HFFc6 (cell line): Measurements from ENCODE around the gene SAXO1. TPM values are rescaled to one million over a fixed set of nuclear protein-coding genes. Genes with fewer than 3 reads are reported as not detected.

Experiments
- DNase-seq: peaks from one replicate; pipeline ENCODE4 v3.0.0-alpha.2; 2018
- H3K27ac Mint-ChIP-seq: 2 replicates; pipeline ENCODE4 v1.8.0; 2020; ENCODE audit warnings: mild to moderate bottlenecking, mixed read lengths
- H3K27me3 Mint-ChIP-seq: 2 replicates; pipeline ENCODE4 v1.8.0; 2021; ENCODE audit warnings: mild to moderate bottlenecking, moderate library complexity, mixed read lengths; ENCODE audit not compliant: insufficient read depth
- H3K36me3 Mint-ChIP-seq: 2 replicates; pipeline ENCODE4 v1.8.0; 2021; ENCODE audit warnings: low read depth, mixed read lengths
- H3K4me1 Mint-ChIP-seq: 2 replicates; pipeline ENCODE4 v1.8.0; 2020; ENCODE audit warnings: low read depth, mixed read lengths
- H3K4me3 Mint-ChIP-seq: 2 replicates; pipeline ENCODE4 v1.8.0; 2020; ENCODE audit warnings: mild to moderate bottlenecking, moderate library complexity, mixed read lengths
- H3K9me3 Mint-ChIP-seq: 2 replicates; pipeline ENCODE4 v1.8.0; 2020; ENCODE audit warnings: mild to moderate bottlenecking, mixed read lengths
- total RNA-seq, 6 experiments: library from RNA; stranded (reverse); fragmentation: NEBNext Ultra II Directional; extraction: Animal tissue kit (Norgen Biotek cat#: 25700); gene quantifications; 2 replicates in 1 of 6; 3 replicates in 5 of 6; pipeline ENCODE4 v1.2.3, GENCODE V29; 2021
- TF ChIP-seq, protein P1 (sequence below): fragments of 200-600 bp; sonication (generic); IDR thresholded peaks from 2 replicates; pipeline ENCODE4 v1.5.0; 2021; ENCODE audit warnings: antibody characterized with exemption, mild to moderate bottlenecking

Gene SAXO1
- total RNA-seq, 6 experiments from 2014 or later = not detected

DNA sequence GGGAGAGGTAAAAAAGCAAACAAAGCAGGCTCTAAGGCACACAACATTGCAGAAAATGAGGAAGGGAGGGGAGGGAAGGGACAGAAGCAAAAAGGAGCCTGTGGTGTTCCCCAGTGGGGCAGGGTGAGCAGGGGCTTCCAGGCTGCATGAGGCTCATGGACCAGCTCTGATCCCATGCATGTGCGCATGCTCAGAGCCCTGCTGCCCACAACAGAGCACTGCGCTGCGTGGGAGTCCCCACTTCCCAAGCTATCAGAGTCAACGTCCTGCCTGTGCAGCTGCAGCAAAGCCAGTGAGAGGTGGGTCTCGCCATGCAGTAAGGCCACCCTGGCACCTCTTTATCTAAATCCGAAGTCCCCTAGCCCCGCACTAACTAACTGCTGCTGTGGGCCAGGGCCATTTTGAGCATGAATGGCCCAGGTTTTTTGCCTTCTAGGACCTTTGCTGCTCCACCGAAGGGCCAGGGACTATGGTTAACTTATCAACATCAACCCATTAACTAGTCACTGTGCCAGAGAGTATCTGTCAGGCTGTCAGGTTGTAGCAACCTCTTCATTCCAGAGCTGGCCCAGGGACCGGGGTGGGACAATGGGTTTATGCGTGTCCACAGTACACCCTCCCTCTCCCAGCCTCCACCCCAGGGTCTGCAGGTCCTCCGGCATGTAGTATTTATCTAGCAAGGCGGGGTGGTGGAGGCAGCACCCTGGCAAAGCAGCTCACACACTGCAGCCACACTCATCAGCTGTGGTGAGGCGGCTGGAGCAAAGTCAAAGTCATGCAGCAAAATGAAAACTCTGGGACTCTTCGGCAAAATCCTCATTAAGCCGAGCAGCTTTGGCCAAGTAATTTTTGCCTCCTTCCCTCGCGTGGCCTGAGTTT, 123.6 kb downstream of the SAXO1 start:
- no peak overlapping the region; the same call in 1 of the 2 replicates for H3K27ac Mint-ChIP-seq
- TF ChIP-seq, protein P1, sequence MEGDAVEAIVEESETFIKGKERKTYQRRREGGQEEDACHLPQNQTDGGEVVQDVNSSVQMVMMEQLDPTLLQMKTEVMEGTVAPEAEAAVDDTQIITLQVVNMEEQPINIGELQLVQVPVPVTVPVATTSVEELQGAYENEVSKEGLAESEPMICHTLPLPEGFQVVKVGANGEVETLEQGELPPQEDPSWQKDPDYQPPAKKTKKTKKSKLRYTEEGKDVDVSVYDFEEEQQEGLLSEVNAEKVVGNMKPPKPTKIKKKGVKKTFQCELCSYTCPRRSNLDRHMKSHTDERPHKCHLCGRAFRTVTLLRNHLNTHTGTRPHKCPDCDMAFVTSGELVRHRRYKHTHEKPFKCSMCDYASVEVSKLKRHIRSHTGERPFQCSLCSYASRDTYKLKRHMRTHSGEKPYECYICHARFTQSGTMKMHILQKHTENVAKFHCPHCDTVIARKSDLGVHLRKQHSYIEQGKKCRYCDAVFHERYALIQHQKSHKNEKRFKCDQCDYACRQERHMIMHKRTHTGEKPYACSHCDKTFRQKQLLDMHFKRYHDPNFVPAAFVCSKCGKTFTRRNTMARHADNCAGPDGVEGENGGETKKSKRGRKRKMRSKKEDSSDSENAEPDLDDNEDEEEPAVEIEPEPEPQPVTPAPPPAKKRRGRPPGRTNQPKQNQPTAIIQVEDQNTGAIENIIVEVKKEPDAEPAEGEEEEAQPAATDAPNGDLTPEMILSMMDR = no peak
- peaks cover 8% of the 10 kb centered on the region for H3K27me3 Mint-ChIP-seq
- H3K4me1 Mint-ChIP-seq = peaks cover 60% of the 10 kb centered on the region
- DNase-seq = no peak
- H3K9me3 Mint-ChIP-seq = no peaks in the 10 kb centered on the region
- peaks cover 46% of the 10 kb centered on the region for H3K36me3 Mint-ChIP-seq
- H3K4me3 Mint-ChIP-seq = no peak overlapping the region; the same call in 1 of the 2 replicates

DNA sequence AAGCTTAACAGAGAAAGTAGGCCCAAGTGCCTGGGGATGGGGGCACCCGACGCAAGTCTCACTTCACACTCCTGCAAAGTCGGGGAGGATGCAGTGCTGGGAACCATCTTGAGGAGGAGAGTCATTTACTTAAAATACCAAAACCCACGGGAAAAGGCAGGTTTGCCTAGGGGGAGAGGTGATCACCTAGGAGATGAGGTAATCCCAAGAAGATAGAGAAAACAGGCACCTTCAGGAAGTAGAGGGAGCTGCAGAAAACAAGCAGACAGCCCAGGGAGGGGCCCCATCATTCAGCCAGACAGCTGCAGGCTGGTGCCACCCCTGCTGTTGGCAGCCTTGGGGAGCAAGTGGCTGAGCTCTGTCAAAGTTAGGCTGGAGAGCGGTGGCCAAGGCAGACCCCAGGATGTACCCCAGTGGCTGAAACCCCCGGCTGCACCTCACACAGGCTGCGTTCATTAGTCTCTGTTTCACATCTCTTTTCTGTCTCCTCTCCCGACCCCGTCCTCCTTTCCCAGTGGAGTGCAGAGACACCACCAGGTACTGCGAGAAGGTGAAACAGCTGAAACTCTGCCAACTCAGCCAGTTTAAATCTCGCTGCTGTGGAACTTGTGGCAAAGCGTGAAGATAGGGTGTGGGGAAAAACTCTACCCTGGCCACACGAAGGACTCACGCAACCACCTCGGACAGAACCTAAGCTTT, 124.9 kb downstream of the SAXO1 start:
- Mint-ChIP-seq H3K27ac (no peak overlapping the region; the same call in 1 of the 2 replicates), H3K36me3 (peaks cover 54% of the 10 kb centered on the region), H3K4me3 (no peak overlapping the region), H3K9me3 (no peaks in the 10 kb centered on the region), H3K4me1 (peaks cover 60% of the 10 kb centered on the region), H3K27me3 (peaks cover 8% of the 10 kb centered on the region)
- no peak for DNase-seq
- TF ChIP-seq, protein P1 = no peak

DNA sequence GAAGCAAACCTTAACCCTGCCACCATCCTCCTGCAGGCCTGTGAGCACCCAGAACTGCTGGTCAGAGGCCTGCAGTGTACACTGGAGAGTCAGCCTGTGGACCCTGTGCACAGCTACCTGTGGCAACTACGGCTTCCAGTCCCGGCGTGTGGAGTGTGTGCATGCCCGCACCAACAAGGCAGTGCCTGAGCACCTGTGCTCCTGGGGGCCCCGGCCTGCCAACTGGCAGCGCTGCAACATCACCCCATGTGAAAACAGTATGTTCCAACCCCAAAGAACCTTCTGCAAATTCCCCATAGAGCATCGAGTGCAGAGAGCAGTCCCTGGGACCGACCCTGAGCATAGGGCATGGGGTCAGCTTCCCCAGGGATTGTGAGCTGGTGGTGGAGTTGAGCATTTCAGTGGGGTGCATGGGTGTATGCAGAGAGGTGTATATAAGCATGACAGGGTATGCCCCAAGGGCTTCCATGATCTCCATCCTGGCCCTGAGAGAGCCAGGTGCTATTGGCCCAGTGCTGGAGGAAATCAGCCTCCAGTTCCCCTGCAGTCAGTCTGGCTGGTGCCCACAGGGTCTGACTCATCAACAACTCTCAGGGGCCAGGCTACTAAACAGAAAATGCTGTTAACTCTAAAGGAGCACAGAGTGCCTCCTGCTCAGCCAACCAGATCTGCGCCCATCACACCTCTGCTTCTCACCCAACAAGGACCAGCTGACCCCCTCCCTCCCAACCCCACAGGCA, 126.2 kb downstream of the SAXO1 start:
- Mint-ChIP-seq H3K27ac (no peak overlapping the region), H3K4me1 (peaks cover 60% of the 10 kb centered on the region), H3K9me3 (peaks cover 4% of the 10 kb centered on the region; the same call in 1 of the 2 replicates), H3K36me3 (peaks cover 59% of the 10 kb centered on the region), H3K4me3 (no peak overlapping the region), H3K27me3 (peaks cover 8% of the 10 kb centered on the region)
- TF ChIP-seq, protein P1 = no peak
- peak; percentile 35 for DNase-seq

DNA sequence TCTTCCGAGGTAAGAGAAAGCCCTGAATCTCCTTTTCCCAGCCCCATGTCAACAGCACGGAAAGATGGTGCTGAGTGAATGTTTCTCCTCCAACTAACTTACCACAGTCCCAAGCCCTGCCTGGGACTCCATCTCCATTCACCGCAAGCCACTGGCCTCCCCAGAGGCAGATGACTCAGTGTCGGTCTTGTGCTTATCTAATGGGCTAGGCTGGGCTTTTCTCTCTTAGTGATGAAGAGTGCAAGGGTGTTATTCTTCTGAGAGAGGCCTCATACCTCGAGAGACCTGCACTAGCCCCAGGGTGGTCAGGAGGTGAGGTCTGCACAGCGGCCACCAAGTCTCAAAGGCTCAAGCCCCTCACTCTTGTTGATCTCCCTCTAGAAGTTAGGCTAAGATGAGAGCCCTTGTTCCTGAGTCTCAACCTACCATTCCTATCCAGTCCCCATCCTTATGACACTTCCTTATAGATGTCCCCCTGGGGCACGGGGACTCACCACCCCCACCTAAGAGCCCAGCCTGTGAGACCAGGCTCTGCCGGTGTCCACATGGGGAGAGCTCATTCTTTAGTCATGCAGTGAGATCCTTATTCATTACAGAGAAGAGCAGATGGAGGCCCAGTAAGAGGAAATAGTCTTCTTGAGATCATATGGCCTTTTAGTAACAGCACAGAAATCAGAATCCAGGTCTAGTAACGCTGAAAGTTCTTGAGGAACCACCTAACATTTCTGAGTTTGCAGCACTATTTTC, 127.0 kb downstream of the SAXO1 start:
- Mint-ChIP-seq H3K27me3 (peaks cover 8% of the 10 kb centered on the region), H3K36me3 (peaks cover 62% of the 10 kb centered on the region), H3K9me3 (peaks cover 10% of the 10 kb centered on the region; the same call in 1 of the 2 replicates), H3K27ac (peak overlapping the region; percentile 18), H3K4me3 (peak overlapping the region; percentile 22; the same call in 1 of the 2 replicates), H3K4me1 (peaks cover 57% of the 10 kb centered on the region)
- TF ChIP-seq, protein P1 = no peak
- no peak for DNase-seq
